Natural killer cell (primary cell): ENCODE measurements around the gene SCN3B. TPM values are rescaled to one million over a fixed set of nuclear protein-coding genes. Genes with fewer than 3 reads are reported as not detected.

Source experiments
- ATAC-seq, 3 donors: fragments of 150-1000 bp in 2 of 3; fragments of 200-7000 bp in 1 of 3; cut with Tn5 transposase; 1 replicate in 1 of 3; 2 replicates in 2 of 3; pipeline ENCODE4 v1.10.0; 2021; ENCODE audit warnings: mild to moderate bottlenecking in 2 of 3, moderate library complexity in 2 of 3
- DNase-seq, 2 donors: peaks; one replicate each; pipeline versions ENCODE4 v3.0.0 to v3.0.0-alpha.2; 2013 to 2021; ENCODE audit warnings: mixed read lengths in 1 of 2
- H3K27ac ChIP-seq: one replicate; pipeline ENCODE4 v1.5.1; 2013; ENCODE audit warnings: mild to moderate bottlenecking, low read length
- H3K27me3 ChIP-seq: one replicate; pipeline ENCODE4 v1.6.1; 2013; ENCODE audit warnings: low read length; ENCODE audit not compliant: control insufficient read depth, insufficient read depth
- H3K36me3 ChIP-seq: one replicate; pipeline ENCODE4 v1.6.1; 2013; ENCODE audit warnings: low read length; ENCODE audit not compliant: control insufficient read depth, insufficient read depth
- H3K4me1 ChIP-seq: one replicate; pipeline ENCODE4 v1.6.1; 2013; ENCODE audit warnings: low read length; ENCODE audit not compliant: control insufficient read depth, insufficient read depth
- H3K4me3 ChIP-seq: one replicate; pipeline ENCODE4 v1.5.1; 2013; ENCODE audit warnings: low read length
- H3K9me3 ChIP-seq: one replicate; pipeline ENCODE4 v1.6.1; 2013; ENCODE audit warnings: low read length; ENCODE audit not compliant: control insufficient read depth, insufficient read depth
- H3K27ac Mint-ChIP-seq, 2 donors: one replicate each; pipeline ENCODE4 v1.8.0; 2022; ENCODE audit warnings: mild to moderate bottlenecking in 2 of 2, mixed read lengths in 2 of 2, moderate library complexity in 1 of 2
- H3K27me3 Mint-ChIP-seq, 2 donors: one replicate each; pipeline ENCODE4 v1.8.0; 2022; ENCODE audit warnings: low read depth in 2 of 2, mixed read lengths in 2 of 2
- H3K36me3 Mint-ChIP-seq: one replicate; pipeline ENCODE4 v1.8.0; 2022; ENCODE audit warnings: mixed read lengths
- H3K4me1 Mint-ChIP-seq, 2 donors: one replicate each; pipeline ENCODE4 v1.8.0; 2022; ENCODE audit warnings: mixed read lengths in 2 of 2
- H3K4me3 Mint-ChIP-seq: one replicate; pipeline ENCODE4 v1.8.0; 2022; ENCODE audit warnings: mild to moderate bottlenecking, moderate library complexity, mixed read lengths
- H3K9me3 Mint-ChIP-seq, 2 donors: one replicate each; pipeline ENCODE4 v1.8.0; 2022; ENCODE audit warnings: mixed read lengths in 2 of 2
- WGBS: methylation state at CpG from one replicate; pipeline ENCODE4 v1.1.7; 2013; ENCODE audit warnings: missing lambda C conversion rate; ENCODE audit not compliant: insufficient coverage; 5-methylcytosine and 5-hydroxymethylcytosine counted together
- intact Hi-C: fragments of 100-400 bp; cut with micrococcal nuclease; formaldehyde crosslinking; loops from one replicate; pipeline ENCODE4 v1.14.2; 2022
- total RNA-seq, 4 donors: library from RNA; stranded (reverse); fragments of 120-200 nt in 1 of 4; gene quantifications; one replicate each; pipeline versions ENCODE4 v1.2.3 to v1.2.4, GENCODE V29; 2013 to 2022
- TF ChIP-seq, protein P1 (sequence below): fragments of 200-600 bp; IDR thresholded peaks from one replicate; pipeline ENCODE4 v1.8.0; 2022; ENCODE audit warnings: antibody characterized with exemption

Gene SCN3B
- total RNA-seq, 3 donors from 2014 or later (not counting 1 experiment from before 2014, with no cell fraction given): not detected

DNA sequence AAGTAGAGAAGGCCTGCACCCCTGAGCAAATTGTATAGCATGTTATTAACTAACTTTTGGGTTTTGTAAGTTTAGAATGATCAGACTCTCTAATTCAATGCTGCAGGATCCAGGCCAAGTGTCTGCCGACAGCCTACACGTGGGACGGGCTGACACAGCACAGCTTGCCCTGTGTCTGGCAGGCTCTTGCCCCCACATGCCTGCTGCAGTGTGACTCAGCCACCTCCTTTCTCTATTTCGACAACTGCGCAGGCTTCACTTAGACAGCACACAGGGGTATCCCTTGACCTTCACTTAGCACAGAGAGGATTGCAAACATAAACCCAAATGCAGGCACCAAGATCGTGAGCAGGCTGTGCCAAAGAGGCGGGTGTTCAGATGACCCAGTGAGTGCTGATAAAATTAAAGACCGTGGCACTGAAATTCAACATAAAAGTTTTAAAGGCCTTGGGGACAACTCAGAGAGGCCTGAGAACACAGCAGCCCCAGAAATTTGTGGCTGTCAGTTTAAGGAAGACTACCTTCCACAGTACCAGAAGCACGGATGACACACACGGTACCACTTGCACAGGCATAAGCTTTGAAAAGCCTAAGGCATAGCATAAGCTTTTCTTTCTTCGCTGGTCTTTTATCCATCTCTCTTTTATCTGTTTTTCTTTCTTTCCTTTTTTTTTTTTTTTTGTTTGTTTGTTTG lies 37.8 kb downstream of the SCN3B start:
- no peak for DNase-seq
- Histone ChIP-seq H3K9me3 (no peaks in the 10 kb centered on the region), H3K27me3 (no peaks in the 10 kb centered on the region), H3K4me3 (no peak overlapping the region), H3K4me1 (no peaks in the 10 kb centered on the region), H3K36me3 (peaks cover 13% of the 10 kb centered on the region), H3K27ac (no peak overlapping the region)
- Mint-ChIP-seq H3K4me1 (no peaks in the 10 kb centered on the region), H3K9me3 (no peaks in the 10 kb centered on the region), H3K4me3 (no peak overlapping the region), H3K27me3 (no peaks in the 10 kb centered on the region), H3K36me3 (no peaks in the 10 kb centered on the region), H3K27ac (no peak overlapping the region)
- ATAC-seq: peak in 1 of 3 donors; percentile 21
- TF ChIP-seq, protein P1, sequence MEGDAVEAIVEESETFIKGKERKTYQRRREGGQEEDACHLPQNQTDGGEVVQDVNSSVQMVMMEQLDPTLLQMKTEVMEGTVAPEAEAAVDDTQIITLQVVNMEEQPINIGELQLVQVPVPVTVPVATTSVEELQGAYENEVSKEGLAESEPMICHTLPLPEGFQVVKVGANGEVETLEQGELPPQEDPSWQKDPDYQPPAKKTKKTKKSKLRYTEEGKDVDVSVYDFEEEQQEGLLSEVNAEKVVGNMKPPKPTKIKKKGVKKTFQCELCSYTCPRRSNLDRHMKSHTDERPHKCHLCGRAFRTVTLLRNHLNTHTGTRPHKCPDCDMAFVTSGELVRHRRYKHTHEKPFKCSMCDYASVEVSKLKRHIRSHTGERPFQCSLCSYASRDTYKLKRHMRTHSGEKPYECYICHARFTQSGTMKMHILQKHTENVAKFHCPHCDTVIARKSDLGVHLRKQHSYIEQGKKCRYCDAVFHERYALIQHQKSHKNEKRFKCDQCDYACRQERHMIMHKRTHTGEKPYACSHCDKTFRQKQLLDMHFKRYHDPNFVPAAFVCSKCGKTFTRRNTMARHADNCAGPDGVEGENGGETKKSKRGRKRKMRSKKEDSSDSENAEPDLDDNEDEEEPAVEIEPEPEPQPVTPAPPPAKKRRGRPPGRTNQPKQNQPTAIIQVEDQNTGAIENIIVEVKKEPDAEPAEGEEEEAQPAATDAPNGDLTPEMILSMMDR: no peak
- intact Hi-C loops: no loop called here
- WGBS: 98% methylated on average over 10 of the region's 11 CpGs

DNA sequence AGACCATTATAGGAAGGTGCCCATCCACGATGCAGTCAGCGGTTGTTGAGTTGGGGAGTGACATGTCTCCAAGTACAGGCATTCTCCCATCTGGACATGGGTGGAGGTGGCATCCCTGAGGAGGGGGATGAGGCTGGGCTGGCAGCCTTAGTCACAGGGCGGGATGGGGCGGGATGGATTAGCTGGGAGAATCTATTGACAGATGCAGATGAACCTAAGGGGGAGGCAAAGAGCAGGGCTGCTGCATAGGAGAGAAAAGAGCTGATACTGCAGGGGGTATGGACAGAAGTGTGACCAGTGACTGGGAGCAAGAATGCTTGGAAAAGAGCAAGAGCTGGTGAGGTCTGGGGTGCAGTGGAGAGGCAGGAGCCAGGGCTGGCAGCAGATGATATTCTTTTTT lies 42.7 kb downstream of the SCN3B start:
- no peak overlapping the region for H3K4me3 ChIP-seq
- no peak overlapping the region for H3K27ac Mint-ChIP-seq
- H3K27ac ChIP-seq: no peak overlapping the region
- no peak for ATAC-seq
- WGBS: 93% methylated on average over 4 of the region's 4 CpGs
- H3K9me3 Mint-ChIP-seq: no peaks in the 10 kb centered on the region
- H3K4me1 ChIP-seq: no peaks in the 10 kb centered on the region
- intact Hi-C loops: no loop called here
- H3K27me3 Mint-ChIP-seq: no peaks in the 10 kb centered on the region
- H3K4me1 Mint-ChIP-seq: no peaks in the 10 kb centered on the region
- H3K36me3 ChIP-seq: peaks cover 27% of the 10 kb centered on the region
- TF ChIP-seq, protein P1: no peak
- no peak for DNase-seq
- no peaks in the 10 kb centered on the region for H3K36me3 Mint-ChIP-seq
- no peaks in the 10 kb centered on the region for H3K27me3 ChIP-seq
- H3K9me3 ChIP-seq: no peaks in the 10 kb centered on the region
- no peak overlapping the region for H3K4me3 Mint-ChIP-seq

DNA sequence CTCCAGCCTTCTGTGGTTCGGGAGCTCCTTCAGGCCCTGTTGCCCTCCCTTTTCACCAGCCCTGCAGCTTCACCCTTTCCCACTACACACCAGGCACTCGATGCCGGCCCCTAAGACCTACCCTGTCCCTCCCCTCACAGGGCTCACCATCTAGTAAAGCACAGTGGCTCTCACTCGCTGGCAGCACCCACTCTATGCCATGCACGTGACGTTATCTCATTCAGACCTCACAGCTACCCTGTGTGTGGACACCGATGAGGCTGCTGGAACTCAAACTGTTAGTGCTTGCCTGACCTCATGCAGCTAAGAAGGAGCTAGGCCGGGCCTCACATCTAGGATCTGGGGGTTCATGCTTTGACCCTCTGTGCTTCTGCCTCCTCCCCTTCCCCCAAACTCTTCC lies 45.5 kb downstream of the SCN3B start:
- H3K27ac ChIP-seq: no peak overlapping the region
- H3K27ac Mint-ChIP-seq: no peak overlapping the region
- TF ChIP-seq, protein P1: no peak
- peaks cover 28% of the 10 kb centered on the region for H3K36me3 ChIP-seq
- WGBS: 93% methylated on average over 8 of the region's 8 CpGs
- DNase-seq (no peak), ATAC-seq (no peak)
- no peaks in the 10 kb centered on the region for H3K4me1 Mint-ChIP-seq
- H3K4me3 Mint-ChIP-seq: no peak overlapping the region
- no peaks in the 10 kb centered on the region for H3K9me3 ChIP-seq
- intact Hi-C loops: no loop called here
- H3K9me3 Mint-ChIP-seq: no peaks in the 10 kb centered on the region
- no peak overlapping the region for H3K4me3 ChIP-seq
- no peaks in the 10 kb centered on the region for H3K27me3 Mint-ChIP-seq
- H3K27me3 ChIP-seq: no peaks in the 10 kb centered on the region
- H3K4me1 ChIP-seq: no peaks in the 10 kb centered on the region
- no peaks in the 10 kb centered on the region for H3K36me3 Mint-ChIP-seq

DNA sequence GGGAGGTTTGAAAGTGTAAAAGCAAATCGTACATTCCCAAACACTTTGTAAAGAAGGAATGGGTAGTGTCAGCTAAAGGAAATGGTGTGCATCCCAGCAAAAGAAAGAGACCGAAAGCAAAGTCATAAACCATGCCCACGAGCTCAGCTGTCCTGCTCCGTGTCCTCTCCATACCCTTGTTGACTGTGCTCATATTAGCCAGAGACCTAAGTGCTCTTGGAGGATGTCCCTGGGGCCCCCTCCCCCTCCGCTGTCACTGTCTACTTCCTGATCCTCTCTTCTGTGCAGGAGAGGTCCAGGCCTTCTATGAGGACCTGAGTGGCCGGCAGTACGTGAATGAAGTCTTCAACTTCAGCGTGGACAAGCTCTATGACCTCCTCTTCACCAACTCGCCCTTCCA lies 46.1 kb downstream of the SCN3B start:
- H3K27ac ChIP-seq: no peak overlapping the region
- H3K27ac Mint-ChIP-seq: no peak overlapping the region
- H3K36me3 ChIP-seq: peaks cover 24% of the 10 kb centered on the region
- no peaks in the 10 kb centered on the region for H3K4me1 Mint-ChIP-seq
- intact Hi-C loops: no loop called here
- no peaks in the 10 kb centered on the region for H3K9me3 ChIP-seq
- no peaks in the 10 kb centered on the region for H3K9me3 Mint-ChIP-seq
- no peak overlapping the region for H3K4me3 Mint-ChIP-seq
- H3K4me1 ChIP-seq: no peaks in the 10 kb centered on the region
- TF ChIP-seq, protein P1: no peak
- no peaks in the 10 kb centered on the region for H3K36me3 Mint-ChIP-seq
- H3K27me3 Mint-ChIP-seq: no peaks in the 10 kb centered on the region
- DNase-seq (no peak), ATAC-seq (no peak)
- WGBS: 96% methylated on average over 9 of the region's 9 CpGs
- no peak overlapping the region for H3K4me3 ChIP-seq
- H3K27me3 ChIP-seq: no peaks in the 10 kb centered on the region
